Gastrocnemius medialis (tissue), 4 donors: ENCODE data around the gene RNF103. TPM values are rescaled to one million over a fixed set of nuclear protein-coding genes. Genes with fewer than 3 reads are reported as not detected.
A peak's percentile ranks its signal among the peaks of the same experiment; 100 is the strongest.

Experiments used
- ATAC-seq, 2 donors: fragments of 150-250 bp; one replicate each; pipeline ENCODE4 v1.9.1; 2016
- DNase-seq, 2 donors: peaks; one replicate each; pipeline ENCODE4 v3.0.0-alpha.2; 2019
- H3K27ac ChIP-seq, 4 donors: fragments of 200-600 bp; sonication (generic); 1 replicate in 1 of 4; 2 replicates in 3 of 4; pipeline ENCODE4 v1.5.1; 2016 to 2018; ENCODE audit warnings: mild to moderate bottlenecking in 2 of 4, moderate library complexity in 1 of 4
- H3K27me3 ChIP-seq, 3 donors: fragments of 200-600 bp; sonication (generic) in 2 of 3; 1 replicate in 1 of 3; 2 replicates in 2 of 3; pipeline versions ENCODE4 v1.5.1 to v1.6.0; 2016 to 2019; ENCODE audit warnings: mild to moderate bottlenecking in 1 of 3, moderate library complexity in 1 of 3
- H3K36me3 ChIP-seq, 2 donors: fragments of 200-600 bp; sonication (generic) in 1 of 2; one replicate each; pipeline ENCODE4 v1.5.1; 2017 to 2018
- H3K4me1 ChIP-seq, 2 donors: fragments of 200-600 bp; sonication (generic) in 1 of 2; one replicate each; pipeline ENCODE4 v1.5.1; 2016 to 2017; ENCODE audit warnings: mild to moderate bottlenecking in 2 of 2
- H3K4me3 ChIP-seq, 4 donors: fragments of 200-600 bp; sonication (generic) in 3 of 4; 1 replicate in 1 of 4; 2 replicates in 3 of 4; pipeline ENCODE4 v1.5.1; 2016 to 2019; ENCODE audit warnings: mild to moderate bottlenecking in 2 of 4
- H3K9me3 ChIP-seq, 3 donors: fragments of 200-600 bp; sonication (generic) in 2 of 3; 1 replicate in 1 of 3; 2 replicates in 2 of 3; pipeline ENCODE4 v1.5.1; 2016 to 2019
- POLR2A ChIP-seq, 2 donors: fragments of 450-650 bp; IDR thresholded peaks; one replicate each; pipeline ENCODE4 v1.6.1; 2017; ENCODE audit warnings: antibody characterized with exemption in 2 of 2, mild to moderate bottlenecking in 2 of 2, moderate library complexity in 2 of 2
- in situ Hi-C, 4 donors: fragments of 200-750 bp; cut with MboI; loops; one replicate each; pipeline versions ENCODE4 v1.15.0 to v1.8.0; 2017; ENCODE audit warnings: low sequenced_read_pairs in 4 of 4
- intact Hi-C: fragments of 100-400 bp; cut with DNase I; formaldehyde crosslinking; loops from one replicate; pipeline ENCODE4 v1.15.1; 2023; ENCODE audit warnings: low total_unique reads
- total RNA-seq, 4 donors: library from RNA; depleted of rRNA; stranded (reverse); fragments of >200 nt; gene quantifications; one replicate each; pipeline versions ENCODE4 v1.1.0 to v1.2.3, GENCODE V29; 2016
- TF ChIP-seq, protein P1 (sequence below), 5 experiments: fragments of 450-650 bp in 3 of 5; fragments of 200-600 bp in 2 of 5; sonication (generic) in 2 of 5; IDR thresholded peaks in 4 of 5; conservative IDR thresholded peaks in 1 of 5; 1 replicate in 4 of 5; 2 replicates in 1 of 5; pipeline ENCODE4 v1.5.1; 2016 to 2019; ENCODE audit warnings: antibody characterized with exemption in 5 of 5, mild to moderate bottlenecking in 3 of 5, moderate library complexity in 3 of 5

The RNF103 gene
- total RNA-seq, 4 donors from 2014 or later, result 21.8 to 31.1 (median 23.8) TPM

DNA sequence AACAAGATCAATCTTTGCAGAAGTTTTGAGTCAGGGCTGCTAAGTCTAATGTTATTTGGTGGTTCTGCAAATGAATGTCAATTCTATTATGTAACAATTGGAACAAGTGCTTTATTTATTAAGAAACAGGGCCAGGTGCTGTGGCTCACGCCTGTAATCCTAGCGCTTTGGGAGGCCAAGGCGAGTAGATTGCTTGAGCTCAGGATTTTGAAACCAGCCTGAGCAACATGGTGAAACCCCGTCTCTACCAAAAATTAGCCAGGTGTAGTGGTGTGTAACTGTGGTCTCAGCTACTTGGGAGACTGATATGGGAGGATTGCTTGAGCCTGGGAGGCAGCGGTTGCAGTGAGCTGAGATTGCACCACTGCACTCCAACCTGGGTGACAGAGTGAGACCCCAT lies 13.2 kb upstream of the RNF103 start:
- Histone ChIP-seq H3K4me3 (no peak overlapping the region), H3K27me3 (no peaks in the 10 kb centered on the region), H3K9me3 (no peaks in the 10 kb centered on the region), H3K36me3 (no peaks in the 10 kb centered on the region), H3K27ac (no peak overlapping the region), H3K4me1 (peaks cover 5 to 6% of the 10 kb centered on the region in 2 donors)
- peak in 1 of 2 donors; percentile 19 for DNase-seq
- ATAC-seq, result peak; percentile 19 to 21
- intact Hi-C loops (no loop called here), in situ Hi-C loops (no loop called here)
- TF ChIP-seq POLR2A (IDR thresholded peaks at IDR 0.05), result no peak
- TF ChIP-seq, protein P1, sequence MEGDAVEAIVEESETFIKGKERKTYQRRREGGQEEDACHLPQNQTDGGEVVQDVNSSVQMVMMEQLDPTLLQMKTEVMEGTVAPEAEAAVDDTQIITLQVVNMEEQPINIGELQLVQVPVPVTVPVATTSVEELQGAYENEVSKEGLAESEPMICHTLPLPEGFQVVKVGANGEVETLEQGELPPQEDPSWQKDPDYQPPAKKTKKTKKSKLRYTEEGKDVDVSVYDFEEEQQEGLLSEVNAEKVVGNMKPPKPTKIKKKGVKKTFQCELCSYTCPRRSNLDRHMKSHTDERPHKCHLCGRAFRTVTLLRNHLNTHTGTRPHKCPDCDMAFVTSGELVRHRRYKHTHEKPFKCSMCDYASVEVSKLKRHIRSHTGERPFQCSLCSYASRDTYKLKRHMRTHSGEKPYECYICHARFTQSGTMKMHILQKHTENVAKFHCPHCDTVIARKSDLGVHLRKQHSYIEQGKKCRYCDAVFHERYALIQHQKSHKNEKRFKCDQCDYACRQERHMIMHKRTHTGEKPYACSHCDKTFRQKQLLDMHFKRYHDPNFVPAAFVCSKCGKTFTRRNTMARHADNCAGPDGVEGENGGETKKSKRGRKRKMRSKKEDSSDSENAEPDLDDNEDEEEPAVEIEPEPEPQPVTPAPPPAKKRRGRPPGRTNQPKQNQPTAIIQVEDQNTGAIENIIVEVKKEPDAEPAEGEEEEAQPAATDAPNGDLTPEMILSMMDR (IDR thresholded peaks at IDR 0.05 in 4 of 5, conservative IDR thresholded peaks at IDR 0.05 in 1 of 5), result no peak

- peaks cover 5 to 6% of the 10 kb centered on the region in 2 donors for H3K4me1 ChIP-seq
- DNase-seq (no peak), ATAC-seq (no peak)
- H3K4me3 ChIP-seq, result no peak overlapping the region
- intact Hi-C loops, result no loop called here
- no peak overlapping the region for H3K27ac ChIP-seq
- TF ChIP-seq, protein P1 (IDR thresholded peaks at IDR 0.05 in 4 of 5, conservative IDR thresholded peaks at IDR 0.05 in 1 of 5), result no peak
- no peak for TF ChIP-seq POLR2A (IDR thresholded peaks at IDR 0.05)
- H3K36me3 ChIP-seq, result no peaks in the 10 kb centered on the region
- no peaks in the 10 kb centered on the region for H3K9me3 ChIP-seq
- in situ Hi-C loops, result no loop called here
- no peaks in the 10 kb centered on the region for H3K27me3 ChIP-seq
Observed at GRCh38 chr2:86634352-86634751, 10.7 kb upstream of the RNF103 start.

- no peak overlapping the region for H3K4me3 ChIP-seq
- H3K9me3 ChIP-seq, result no peaks in the 10 kb centered on the region
- ATAC-seq (no peak), DNase-seq (no peak)
- no peaks in the 10 kb centered on the region for H3K36me3 ChIP-seq
- H3K27ac ChIP-seq, result no peak overlapping the region
- intact Hi-C loops (no loop called here), in situ Hi-C loops (no loop called here)
- TF ChIP-seq, protein P1 (IDR thresholded peaks at IDR 0.05 in 4 of 5, conservative IDR thresholded peaks at IDR 0.05 in 1 of 5), result no peak
- TF ChIP-seq POLR2A (IDR thresholded peaks at IDR 0.05), result no peak
- no peaks in the 10 kb centered on the region for H3K27me3 ChIP-seq
- peaks cover 6 to 8% of the 10 kb centered on the region in 2 donors for H3K4me1 ChIP-seq
Observed at GRCh38 chr2:86633155-86633651, 9.5 kb upstream of the RNF103 start.

- ATAC-seq (no peak), DNase-seq (no peak)
- Histone ChIP-seq H3K27me3 (no peaks in the 10 kb centered on the region), H3K9me3 (no peaks in the 10 kb centered on the region), H3K27ac (no peak overlapping the region), H3K4me1 (peaks cover 6 to 10% of the 10 kb centered on the region in 2 donors), H3K4me3 (no peak overlapping the region), H3K36me3 (no peaks in the 10 kb centered on the region)
- TF ChIP-seq, protein P1 (IDR thresholded peaks at IDR 0.05 in 4 of 5, conservative IDR thresholded peaks at IDR 0.05 in 1 of 5), result no peak
- no peak for TF ChIP-seq POLR2A (IDR thresholded peaks at IDR 0.05)
- intact Hi-C loops (no loop called here), in situ Hi-C loops (no loop called here)
Observed at GRCh38 chr2:86632672-86633071, 9.0 kb upstream of the RNF103 start.
